PC-3 (cell line): Measurements from ENCODE around the gene ITPR3. TPM values are rescaled to one million over a fixed set of nuclear protein-coding genes. Genes with fewer than 3 reads are reported as not detected.
A peak's percentile ranks its signal among the peaks of the same experiment; 100 is the strongest.

Source experiments
- ATAC-seq: fragments of 200-7000 bp; cut with Tn5 transposase; 2 replicates; pipeline ENCODE4 v1.9.1; 2020; ENCODE audit warnings: mild to moderate bottlenecking, moderate library complexity
- BruUV-seq: library from RNA; stranded (reverse); fragments of 400-500 nt; replicated peaks from 2 replicates; lab custom pipeline; 2021; lab: Mats Ljungman, UMichigan
- CTCF ChIA-PET: fragments of 300-600 bp; sonication (Branson Sonifier 250); formaldehyde crosslinking; loops from one replicate; lab custom pipeline; 2022; ENCODE audit warnings: antibody characterized with exemption; lab: Charles Lee
- POLR2A ChIA-PET: fragments of 300-600 bp; sonication (Branson Sonifier 250); formaldehyde crosslinking; loops from one replicate; lab custom pipeline; 2022; ENCODE audit warnings: antibody characterized with exemption; ENCODE audit not compliant: unreplicated experiment; lab: Charles Lee
- DNase-seq: peaks from one replicate; pipeline ENCODE4 v3.0.0-alpha.2; 2015
- H2AFZ ChIP-seq: fragments of 300-600 bp; sonication (generic); 2 replicates; pipeline ENCODE4 v1.6.0; 2016; ENCODE audit warnings: antibody characterized with exemption, low read length
- H3F3A ChIP-seq: fragments of 300-600 bp; sonication (generic); one replicate; pipeline ENCODE4 v1.6.0; 2017; ENCODE audit warnings: antibody characterized with exemption, low read length, control low read depth, mild to moderate bottlenecking; ENCODE audit not compliant: unreplicated experiment
- H3K27ac ChIP-seq: fragments of 300-600 bp; sonication (generic); 2 replicates; pipeline ENCODE4 v1.5.1; 2016; ENCODE audit warnings: mild to moderate bottlenecking, low read length
- H3K27me3 ChIP-seq: fragments of 300-600 bp; sonication (generic); 2 replicates; pipeline ENCODE4 v1.6.1; 2016; ENCODE audit warnings: low read length, mixed read lengths
- H3K36me3 ChIP-seq: fragments of 300-600 bp; sonication (generic); 2 replicates; pipeline ENCODE4 v1.6.1; 2016; ENCODE audit warnings: low read depth, mixed run types, low read length, mixed read lengths
- H3K4me1 ChIP-seq: fragments of 300-600 bp; sonication (generic); 2 replicates; pipeline ENCODE4 v1.5.1; 2016; ENCODE audit warnings: low read length; ENCODE audit not compliant: insufficient read depth
- H3K4me2 ChIP-seq: fragments of 300-600 bp; sonication (generic); 2 replicates; pipeline ENCODE4 v1.6.0; 2016; ENCODE audit warnings: low read length
- H3K4me3 ChIP-seq: fragments of 300-600 bp; sonication (generic); 2 replicates; pipeline ENCODE4 v1.5.1; 2016; ENCODE audit warnings: mild to moderate bottlenecking, low read length, mixed read lengths
- H3K79me2 ChIP-seq: fragments of 300-600 bp; sonication (generic); 2 replicates; pipeline ENCODE4 v1.6.1; 2017; ENCODE audit warnings: low read length, mixed read lengths
- H3K9ac ChIP-seq: fragments of 300-600 bp; sonication (generic); 2 replicates; pipeline ENCODE4 v1.6.0; 2016; ENCODE audit warnings: mild to moderate bottlenecking, low read length
- H3K9me2 ChIP-seq: fragments of 300-600 bp; sonication (generic); replicated peaks from 2 replicates; pipeline ENCODE4 v1.6.1; 2016; ENCODE audit warnings: mixed run types, low read length, mixed read lengths
- H3K9me3 ChIP-seq: fragments of 300-600 bp; sonication (generic); 2 replicates; pipeline ENCODE4 v1.6.1; 2016; ENCODE audit warnings: low read length, mixed read lengths
- H4K20me1 ChIP-seq: fragments of 300-600 bp; sonication (generic); 2 replicates; pipeline ENCODE4 v1.6.1; 2016; ENCODE audit warnings: low read length, mixed read lengths
- EZH2 ChIP-seq: fragments of 300-600 bp; sonication (generic); IDR thresholded peaks from one replicate; pipeline ENCODE4 v1.6.1; 2017; ENCODE audit warnings: antibody characterized with exemption, mild to moderate bottlenecking, low read length; ENCODE audit not compliant: unreplicated experiment
- EZH2phosphoT487 ChIP-seq: fragments of 300-600 bp; sonication (generic); IDR thresholded peaks from 2 replicates; pipeline ENCODE4 v1.6.1; 2018; ENCODE audit warnings: mild to moderate bottlenecking, antibody characterized with exemption, low read length, borderline replicate concordance
- intact Hi-C: fragments of 100-400 bp; cut with micrococcal nuclease; formaldehyde crosslinking; loops from 2 replicates; pipeline ENCODE4 v1.9.0; 2023
- total RNA-seq: library from RNA; depleted of rRNA; stranded (reverse); fragments of >200 nt; gene quantifications from 2 replicates; pipeline ENCODE4 v1.2.3, GENCODE V29; 2014
- TF ChIP-seq, protein P1 (sequence below): fragments of 300-600 bp; sonication (generic); conservative IDR thresholded peaks from 2 replicates; pipeline ENCODE4 v1.5.1; 2017; ENCODE audit warnings: antibody characterized with exemption, low read depth, mild to moderate bottlenecking, low read length

The ITPR3 gene
- total RNA-seq, 1 experiment from 2014 or later, result 41.8 TPM

DNA sequence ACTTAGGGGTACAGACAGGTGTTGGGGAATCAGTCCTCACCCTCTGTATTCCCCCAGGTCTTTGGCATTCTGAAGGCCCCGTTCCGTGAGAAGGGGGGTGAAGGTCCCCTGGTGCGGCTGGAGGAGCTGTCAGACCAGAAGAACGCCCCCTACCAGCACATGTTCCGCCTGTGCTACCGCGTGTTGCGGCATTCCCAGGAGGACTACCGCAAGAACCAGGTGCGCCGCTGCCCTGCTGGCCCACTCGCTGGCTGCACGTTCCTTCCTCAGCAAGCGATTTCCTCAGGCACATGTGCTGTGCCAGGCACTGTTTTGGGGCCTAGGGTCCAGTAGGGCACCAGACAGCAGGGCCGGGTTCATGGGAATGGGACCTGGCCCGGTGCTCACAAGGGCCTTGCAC lies 46.0 kb downstream of the ITPR3 start:
- Histone ChIP-seq H4K20me1 (no peaks in the 10 kb centered on the region), H3K36me3 (peaks cover 23% of the 10 kb centered on the region), H2AFZ (no peak overlapping the region), H3K4me2 (no peak overlapping the region), H3K27me3 (no peaks in the 10 kb centered on the region), H3K9me3 (no peaks in the 10 kb centered on the region), H3K27ac (no peak overlapping the region), H3F3A (peaks cover 4% of the 10 kb centered on the region), H3K9me2 (no peaks in the 10 kb centered on the region), H3K4me1 (peaks cover 10% of the 10 kb centered on the region), H3K9ac (no peak overlapping the region), H3K79me2 (no peaks in the 10 kb centered on the region), H3K4me3 (no peak overlapping the region)
- ATAC-seq, result no peak
- no peak for TF ChIP-seq EZH2phosphoT487
- TF ChIP-seq, protein P1, sequence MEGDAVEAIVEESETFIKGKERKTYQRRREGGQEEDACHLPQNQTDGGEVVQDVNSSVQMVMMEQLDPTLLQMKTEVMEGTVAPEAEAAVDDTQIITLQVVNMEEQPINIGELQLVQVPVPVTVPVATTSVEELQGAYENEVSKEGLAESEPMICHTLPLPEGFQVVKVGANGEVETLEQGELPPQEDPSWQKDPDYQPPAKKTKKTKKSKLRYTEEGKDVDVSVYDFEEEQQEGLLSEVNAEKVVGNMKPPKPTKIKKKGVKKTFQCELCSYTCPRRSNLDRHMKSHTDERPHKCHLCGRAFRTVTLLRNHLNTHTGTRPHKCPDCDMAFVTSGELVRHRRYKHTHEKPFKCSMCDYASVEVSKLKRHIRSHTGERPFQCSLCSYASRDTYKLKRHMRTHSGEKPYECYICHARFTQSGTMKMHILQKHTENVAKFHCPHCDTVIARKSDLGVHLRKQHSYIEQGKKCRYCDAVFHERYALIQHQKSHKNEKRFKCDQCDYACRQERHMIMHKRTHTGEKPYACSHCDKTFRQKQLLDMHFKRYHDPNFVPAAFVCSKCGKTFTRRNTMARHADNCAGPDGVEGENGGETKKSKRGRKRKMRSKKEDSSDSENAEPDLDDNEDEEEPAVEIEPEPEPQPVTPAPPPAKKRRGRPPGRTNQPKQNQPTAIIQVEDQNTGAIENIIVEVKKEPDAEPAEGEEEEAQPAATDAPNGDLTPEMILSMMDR, result no peak
- no peak for TF ChIP-seq EZH2
- intact Hi-C loops, result no loop called here
- ChIA-PET CTCF (no interaction called here), POLR2A (no interaction called here)
- BruUV-seq, result no TSS peak
- no peak for DNase-seq

DNA sequence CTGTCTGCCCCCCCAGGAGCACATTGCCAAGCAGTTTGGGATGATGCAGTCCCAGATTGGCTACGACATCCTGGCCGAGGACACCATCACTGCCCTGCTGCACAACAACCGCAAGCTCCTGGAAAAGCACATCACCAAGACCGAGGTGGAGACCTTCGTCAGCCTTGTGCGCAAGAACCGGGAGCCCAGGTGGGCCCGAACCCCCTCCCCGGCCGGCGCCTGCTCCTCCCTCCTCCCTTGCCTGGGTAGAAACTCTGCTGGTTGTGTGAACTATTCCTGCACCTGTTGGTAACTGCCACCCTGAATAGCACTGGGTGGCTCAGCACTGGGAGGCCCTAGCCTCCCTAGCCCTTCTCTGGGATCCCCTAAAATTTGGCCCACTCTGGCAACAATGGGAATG lies 46.7 kb downstream of the ITPR3 start:
- no peak overlapping the region for H3K27ac ChIP-seq
- H3K9me2 ChIP-seq, result no peaks in the 10 kb centered on the region
- ChIA-PET POLR2A (no interaction called here), CTCF (no interaction called here)
- H3K4me3 ChIP-seq, result no peak overlapping the region
- DNase-seq, result no peak
- peaks cover 10% of the 10 kb centered on the region for H3K4me1 ChIP-seq
- intact Hi-C loops, result no loop called here
- no peak for TF ChIP-seq EZH2phosphoT487
- TF ChIP-seq, protein P1, result no peak
- TF ChIP-seq EZH2, result no peak
- BruUV-seq, result no TSS peak
- H3K9ac ChIP-seq, result no peak overlapping the region
- H3F3A ChIP-seq, result peaks cover 4% of the 10 kb centered on the region
- peaks cover 22% of the 10 kb centered on the region for H3K36me3 ChIP-seq
- H3K4me2 ChIP-seq, result no peak overlapping the region
- H3K27me3 ChIP-seq, result no peaks in the 10 kb centered on the region
- H2AFZ ChIP-seq, result no peak overlapping the region
- no peaks in the 10 kb centered on the region for H3K79me2 ChIP-seq
- no peaks in the 10 kb centered on the region for H3K9me3 ChIP-seq
- no peak for ATAC-seq
- no peaks in the 10 kb centered on the region for H4K20me1 ChIP-seq

GRCh38 chr6:33668328-33668727 lies 47.2 kb downstream of the ITPR3 start:
- peak overlapping the region; percentile 53; the same call in 1 of the 2 replicates for H3K27ac ChIP-seq
- ATAC-seq, result no peak

More at GRCh38 chr6:33668328-33668727, 47.2 kb downstream of the ITPR3 start:
- no TSS peak for BruUV-seq
- Histone ChIP-seq H3K36me3 (peaks cover 19% of the 10 kb centered on the region), H3K9ac (peak overlapping the region; percentile 33; the same call in 1 of the 2 replicates), H3K4me1 (peaks cover 14% of the 10 kb centered on the region), H4K20me1 (no peaks in the 10 kb centered on the region), H2AFZ (no peak overlapping the region), H3K4me3 (no peak overlapping the region), H3K4me2 (no peak overlapping the region), H3K79me2 (no peaks in the 10 kb centered on the region), H3F3A (peaks cover 4% of the 10 kb centered on the region), H3K9me2 (no peaks in the 10 kb centered on the region), H3K9me3 (no peaks in the 10 kb centered on the region), H3K27me3 (no peaks in the 10 kb centered on the region)
- POLR2A ChIA-PET, result no interaction called here
- intact Hi-C loops, result no loop called here
- CTCF ChIA-PET, result interaction anchor here (1.0 kb wide), 1 partner anchor 32 kb away, joined by 4 read pairs; no protein-coding TSS in a partner anchor
- DNase-seq, result no peak
- no peak for TF ChIP-seq EZH2
- no peak for TF ChIP-seq EZH2phosphoT487
- TF ChIP-seq, protein P1, result no peak
